K562 (cell line): Measurements from ENCODE around the gene FANCI.

Source experiments
- CTCF ChIP-seq, 3 experiments: IDR thresholded peaks in 2 of 3; conservative IDR thresholded peaks in 1 of 3; 2 replicates each; pipeline ENCODE4 v1.5.1; 2011 to 2012; ENCODE audit warnings: low read length in 3 of 3, mild to moderate bottlenecking in 3 of 3, control low read depth in 2 of 3, improper control_type of control experiment in 1 of 3, inconsistent platforms in 1 of 3, low read depth in 1 of 3, mixed read lengths in 1 of 3, moderate library complexity in 1 of 3; ENCODE audit not compliant: insufficient read depth in 2 of 3
- EHMT2 ChIP-seq: fragments of 450-650 bp; IDR thresholded peaks from 2 replicates; pipeline ENCODE4 v1.6.1; 2018; ENCODE audit warnings: antibody characterized with exemption
- ELF4 ChIP-seq: fragments of 450-650 bp; formaldehyde crosslinking; IDR thresholded peaks from 2 replicates; pipeline ENCODE4 v1.4.0; 2022; ENCODE audit warnings: missing genetic modification characterization
- EP300 ChIP-seq: IDR thresholded peaks from 2 replicates; pipeline ENCODE4 v1.6.1; 2012; ENCODE audit warnings: low read length, improper control_type of control experiment
- GATAD2A ChIP-seq: fragments of 450-650 bp; IDR thresholded peaks from 2 replicates; pipeline ENCODE4 v1.6.1; 2017
- ID3 ChIP-seq, 2 experiments: fragments of 250-450 bp in 1 of 2; fragments of 450-650 bp in 1 of 2; sonication (Bioruptor Pico) in 1 of 2; IDR thresholded peaks; 2 replicates each; pipeline versions ENCODE4 v1.6.1 to v1.8.0; 2016 to 2021; ENCODE audit warnings: mild to moderate bottlenecking in 2 of 2, moderate library complexity in 2 of 2, missing compliant biosample characterization in 1 of 2, missing genetic modification characterization in 1 of 2
- KLF10 ChIP-seq: fragments of 250-450 bp; sonication (Bioruptor Pico); IDR thresholded peaks from 2 replicates; pipeline ENCODE4 v1.6.1; 2021; ENCODE audit warnings: matching md5 sums
- MYC ChIP-seq, 2 experiments: fragments of 250-450 bp in 1 of 2; sonication (Bioruptor Pico) in 1 of 2; IDR thresholded peaks; 2 replicates each; pipeline versions ENCODE4 v1.5.1 to v1.6.1; 2012 to 2021; ENCODE audit warnings: low read depth in 2 of 2, borderline replicate concordance in 1 of 2, improper control_type of control experiment in 1 of 2, low read length in 1 of 2, mild to moderate bottlenecking in 1 of 2, moderate library complexity in 1 of 2
- POLR2AphosphoS5 ChIP-seq: IDR thresholded peaks from 2 replicates; pipeline ENCODE4 v1.6.1; 2011; ENCODE audit warnings: mild to moderate bottlenecking, low read depth, low read length, moderate library complexity; ENCODE audit not compliant: control insufficient read depth, insufficient read depth
- RREB1 ChIP-seq: fragments of 250-450 bp; sonication (Bioruptor Pico); IDR thresholded peaks from 2 replicates; pipeline ENCODE4 v1.4.0; 2020
- SP1 ChIP-seq: sonication (generic); formaldehyde crosslinking; IDR thresholded peaks from 2 replicates; pipeline ENCODE4 v1.8.1; 2022; ENCODE audit warnings: mild to moderate bottlenecking, missing genetic modification reagents
- SRSF9 ChIP-seq: fragments of 200-400 bp; formaldehyde crosslinking; IDR thresholded peaks from 2 replicates; pipeline ENCODE4 v1.6.1; 2017; ENCODE audit warnings: low read depth, low read length, borderline replicate concordance
- ZNF263 ChIP-seq: sonication (generic); formaldehyde crosslinking; IDR thresholded peaks from 2 replicates; pipeline ENCODE4 v1.8.0; 2022; ENCODE audit warnings: mild to moderate bottlenecking, missing genetic modification reagents, borderline replicate concordance
- ZNF699 ChIP-seq: fragments of 250-450 bp; sonication (Bioruptor Pico); IDR thresholded peaks from 2 replicates; pipeline ENCODE4 v1.8.0; 2021; ENCODE audit warnings: mild to moderate bottlenecking, moderate library complexity; ENCODE audit not compliant: insufficient replicate concordance

- TF ChIP-seq SRSF9 (no peak), ELF4 (no peak), GATAD2A (no peak), ZNF699 (CRISPR knock-in tag) (no peak), KLF10 (CRISPR knock-in tag) (no peak), SP1 (CRISPR knock-in tag) (no peak), ZNF263 (CRISPR knock-in tag) (no peak), EP300 (no peak), POLR2AphosphoS5 (no peak), MYC (IDR thresholded peaks at IDR 0.05; ENCODE audit: low read depth, low read length) (no peak), MYC (CRISPR knock-in tag; IDR thresholded peaks at IDR 0.05; ENCODE audit: borderline replicate concordance, low read depth) (no peak), CTCF (IDR thresholded peaks at IDR 0.05 in 2 of 3, conservative IDR thresholded peaks at IDR 0.05 in 1 of 3; ENCODE audit: insufficient read depth in 2 of 3, low read depth in 1 of 3, low read length in 3 of 3) (no peak), ID3 (CRISPR knock-in tag; IDR thresholded peaks at IDR 0.05) (no peak), ID3 (tag; IDR thresholded peaks at IDR 0.05) (no peak), RREB1 (CRISPR knock-in tag) (no peak), EHMT2 (no peak)
These were observed 85.7 kb downstream of the FANCI start for GRCh38 chr15:89329329-89330084.
